HepG2 (cell line): ENCODE results near the gene MED25. TPM values are rescaled to one million over a fixed set of nuclear protein-coding genes. Genes with fewer than 3 reads are reported as not detected.
A peak's percentile ranks its signal among the peaks of the same experiment; 100 is the strongest.

Experiments used
- ATAC-seq: fragments of 200-7000 bp; cut with Tn5 transposase; 3 replicates; pipeline ENCODE4 v1.9.1; 2020; ENCODE audit warnings: mild to moderate bottlenecking, moderate library complexity
- BruUV-seq: library from RNA; stranded (reverse); fragments of 400-500 nt; replicated peaks from 2 replicates; lab custom pipeline; 2021; lab: Mats Ljungman, UMichigan
- CTCF ChIA-PET: fragments of 300-600 bp; formaldehyde crosslinking; extraction: SDS; loops from one replicate; lab custom pipeline; 2021; ENCODE audit warnings: low total read pairs, inconsistent platforms, low intra/inter-chr PET ratio; lab: Yijun Ruan, JAX
- POLR2A ChIA-PET: fragments of 350-600 bp; sonication (Branson Sonifier 250); formaldehyde crosslinking; loops from one replicate; lab custom pipeline; 2020; ENCODE audit warnings: antibody characterized with exemption, inconsistent platforms; lab: Yijun Ruan, JAX
- DNase-seq: peaks from one replicate; pipeline ENCODE4 v3.0.0-alpha.2; 2015; ENCODE audit warnings: low spot score
- FAIRE-seq: peaks from 3 replicates; lab custom pipeline; 2011; peaks lifted over from hg19 to GRCh38; lab: Jason Lieb, UNC
- H2AFZ ChIP-seq: one replicate; pipeline ENCODE4 v1.6.1; 2011; ENCODE audit warnings: low read length, inconsistent platforms
- H3K27ac ChIP-seq: fragments of 300-600 bp; 3 replicates; pipeline ENCODE4 v1.8.0; 2011; ENCODE audit warnings: mixed run types, mild to moderate bottlenecking, mixed read lengths, low read length, inconsistent platforms; ENCODE audit not compliant: insufficient read depth; ENCODE audit errors: extremely low read length
- H3K27me3 ChIP-seq, 2 experiments: fragments of 200-600 bp in 1 of 2; 2 replicates in 1 of 2; 3 replicates in 1 of 2; pipeline versions ENCODE4 v1.6.0 to v1.8.0; 2011; ENCODE audit warnings: low read length in 2 of 2, mild to moderate bottlenecking in 2 of 2, moderate library complexity in 2 of 2, inconsistent platforms in 1 of 2; ENCODE audit not compliant: insufficient read depth in 2 of 2, control insufficient read depth in 1 of 2
- H3K36me3 ChIP-seq, 2 experiments: fragments of 200-600 bp in 1 of 2; replicated peaks in 1 of 2; 2 replicates in 1 of 2; 3 replicates in 1 of 2; pipeline versions ENCODE4 v1.5.1 to v1.8.0; 2011; ENCODE audit warnings: low read length in 2 of 2, inconsistent platforms in 1 of 2; ENCODE audit not compliant: insufficient read depth in 2 of 2, control insufficient read depth in 1 of 2
- H3K4me1 ChIP-seq: 2 replicates; pipeline ENCODE4 v1.5.1; 2012; ENCODE audit warnings: low read length, inconsistent platforms; ENCODE audit not compliant: insufficient read depth
- H3K4me2 ChIP-seq: 2 replicates; pipeline ENCODE4 v1.6.0; 2011; ENCODE audit warnings: low read depth, low read length, inconsistent platforms
- H3K4me3 ChIP-seq, 3 experiments: fragments of 200-600 bp in 1 of 3; sonication (generic), shearing (Covaris generic) in 1 of 3; replicated peaks in 1 of 3; 2 replicates each; pipeline ENCODE4 v1.5.1; 2011 to 2016; ENCODE audit warnings: low read length in 3 of 3, inconsistent platforms in 2 of 3, low read depth in 2 of 3, mild to moderate bottlenecking in 2 of 3, control low read depth in 1 of 3, mixed read lengths in 1 of 3; ENCODE audit not compliant: insufficient read depth in 1 of 3
- H3K79me2 ChIP-seq: one replicate; pipeline ENCODE4 v1.6.1; 2011; ENCODE audit warnings: low read length, inconsistent platforms; ENCODE audit not compliant: insufficient read depth
- H3K9ac ChIP-seq: 2 replicates; pipeline ENCODE4 v1.6.0; 2011; ENCODE audit warnings: mild to moderate bottlenecking, low read depth, low read length, inconsistent platforms; ENCODE audit not compliant: insufficient read depth
- H3K9me3 ChIP-seq: 2 replicates; pipeline ENCODE4 v1.5.1; 2012; ENCODE audit warnings: mild to moderate bottlenecking, low read length
- H4K20me1 ChIP-seq: 2 replicates; pipeline ENCODE4 v1.6.0; 2011; ENCODE audit warnings: inconsistent platforms, mild to moderate bottlenecking, low read length, moderate library complexity; ENCODE audit not compliant: insufficient read depth
- CREM ChIP-seq, 2 experiments: sonication (generic) in 1 of 2; formaldehyde crosslinking in 1 of 2; IDR thresholded peaks; 2 replicates each; pipeline versions ENCODE4 v1.4.0 to v1.6.1; 2016 to 2020; ENCODE audit warnings: antibody characterized with exemption in 1 of 2, mild to moderate bottlenecking in 1 of 2, missing genetic modification reagents in 1 of 2
- ETV6 ChIP-seq: sonication (generic); formaldehyde crosslinking; conservative IDR thresholded peaks from 2 replicates; pipeline ENCODE4 v1.4.0; 2020; ENCODE audit warnings: missing genetic modification reagents
- GPN1 ChIP-seq: sonication (generic); formaldehyde crosslinking; IDR thresholded peaks from 2 replicates; pipeline ENCODE4 v1.5.1; 2020; ENCODE audit warnings: missing genetic modification reagents, borderline replicate concordance
- HNRNPK ChIP-seq: fragments of 200-400 bp; formaldehyde crosslinking; IDR thresholded peaks from 2 replicates; pipeline ENCODE4 v1.6.1; 2018; ENCODE audit warnings: low read length, low read depth, moderate library complexity, mild to moderate bottlenecking; ENCODE audit not compliant: poor library complexity, severe bottlenecking
- NFE2 ChIP-seq: sonication (generic); formaldehyde crosslinking; IDR thresholded peaks from 2 replicates; pipeline ENCODE4 v1.4.0; 2020; ENCODE audit warnings: missing genetic modification reagents
- PTBP1 ChIP-seq: fragments of 200-400 bp; formaldehyde crosslinking; IDR thresholded peaks from 2 replicates; pipeline ENCODE4 v1.6.1; 2018; ENCODE audit warnings: low read length, low read depth; ENCODE audit not compliant: poor library complexity, severe bottlenecking
- RBFOX2 ChIP-seq: fragments of 200-400 bp; formaldehyde crosslinking; IDR thresholded peaks from 2 replicates; pipeline ENCODE4 v1.6.1; 2017; ENCODE audit warnings: low read depth, mild to moderate bottlenecking, low read length
- ZBTB42 ChIP-seq: sonication (generic); formaldehyde crosslinking; IDR thresholded peaks from 2 replicates; pipeline ENCODE4 v1.5.0; 2020; ENCODE audit warnings: mild to moderate bottlenecking, missing genetic modification reagents
- ZMYM4 ChIP-seq: sonication (generic); formaldehyde crosslinking; IDR thresholded peaks from 2 replicates; pipeline ENCODE4 v1.8.1; 2023; ENCODE audit warnings: mild to moderate bottlenecking, missing genetic modification reagents
- ZNF317 ChIP-seq: sonication (generic); formaldehyde crosslinking; IDR thresholded peaks from 2 replicates; pipeline ENCODE4 v1.5.0; 2020; ENCODE audit warnings: mild to moderate bottlenecking, missing genetic modification reagents
- ZNF781 ChIP-seq: sonication (generic); formaldehyde crosslinking; IDR thresholded peaks from 2 replicates; pipeline ENCODE4 v1.5.1; 2020; ENCODE audit warnings: borderline replicate concordance, mild to moderate bottlenecking, missing genetic modification reagents; ENCODE audit errors: not compliant biosample characterization
- WGBS: methylation state at CpG from one replicate; pipeline ENCODE4 v1.1.6; 2017; ENCODE audit warnings: low lambda C conversion rate; 5-methylcytosine and 5-hydroxymethylcytosine counted together
- in situ Hi-C: cut with HindIII; loops from 2 replicates; pipeline ENCODE4 v1.10.0; 2017; ENCODE audit warnings: low pct_unique_long_range_greater_than_20kb; ENCODE audit not compliant: extremely low pct_ligation_motif_present
- intact Hi-C: fragments of 100-400 bp; cut with micrococcal nuclease; formaldehyde crosslinking; loops from one replicate; pipeline ENCODE4 v1.10.0; 2022; ENCODE audit not compliant: unreplicated experiment
- polyA plus RNA-seq, 8 experiments: library from polyadenylated mRNA; depleted of rRNA in 3 of 8; stranded (reverse) in 7 of 8; unstranded in 1 of 8; fragments of >200 nt; fragmentation: Illumina TruSeq in 4 of 8; extraction: Trizol in 4 of 8; gene quantifications; 2 replicates each; pipeline versions ENCODE4 v1.2.1 to v1.2.3, GENCODE V29; 2011 to 2016; ENCODE audit warnings: low read depth in 4 of 8, missing spikeins in 1 of 8, mixed read lengths in 1 of 8; ENCODE audit not compliant: insufficient read depth in 1 of 8
- total RNA-seq, 5 experiments: library from RNA; depleted of rRNA; stranded (reverse); fragments of >200 nt; fragmentation: Illumina TruSeq; extraction: Trizol; gene quantifications; 2 replicates each; pipeline ENCODE4 v1.2.3, GENCODE V29; 2016; ENCODE audit warnings: low read depth in 1 of 5
- TF ChIP-seq, protein P1 (sequence below): sonication (generic); formaldehyde crosslinking; IDR thresholded peaks from 2 replicates; pipeline ENCODE4 v1.5.0; 2020; ENCODE audit warnings: mild to moderate bottlenecking, missing genetic modification reagents
- TF ChIP-seq, protein P2 (sequence below), 2 experiments: sonication (generic) in 1 of 2; formaldehyde crosslinking in 1 of 2; IDR thresholded peaks; 2 replicates each; pipeline versions ENCODE4 v1.4.0 to v1.6.1; 2018 to 2020; ENCODE audit warnings: missing genetic modification reagents in 2 of 2, borderline replicate concordance in 1 of 2, low read depth in 1 of 2, mild to moderate bottlenecking in 1 of 2, missing biosample characterization in 1 of 2

Gene MED25
- total and polyA plus RNA-seq, 2 of the 13 experiments (the other 11 are each of a cell fraction or from before 2014, with no cell fraction given) = 11.1 to 15.1 TPM

DNA sequence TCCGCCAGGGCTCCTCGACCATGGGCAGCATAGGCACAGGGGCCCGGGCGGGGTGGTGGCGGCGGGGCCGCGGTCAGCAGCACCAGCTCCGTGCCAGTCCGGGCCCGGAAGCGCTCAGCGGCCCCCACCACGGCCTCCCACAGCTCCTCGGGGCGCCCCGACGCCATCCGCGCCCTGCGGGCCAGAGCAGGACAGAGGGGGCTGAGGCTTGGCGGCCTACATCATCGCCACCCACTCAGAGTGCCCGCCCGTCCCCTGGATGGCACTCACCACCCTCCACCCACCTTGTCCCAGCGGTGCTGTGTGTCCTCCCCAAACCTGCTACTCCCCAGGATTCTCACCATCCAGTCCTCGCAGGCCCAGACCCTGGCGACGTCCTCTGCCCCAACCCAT, 55.0 kb downstream of the MED25 start:
- in situ Hi-C loops = no loop called here

DNA sequence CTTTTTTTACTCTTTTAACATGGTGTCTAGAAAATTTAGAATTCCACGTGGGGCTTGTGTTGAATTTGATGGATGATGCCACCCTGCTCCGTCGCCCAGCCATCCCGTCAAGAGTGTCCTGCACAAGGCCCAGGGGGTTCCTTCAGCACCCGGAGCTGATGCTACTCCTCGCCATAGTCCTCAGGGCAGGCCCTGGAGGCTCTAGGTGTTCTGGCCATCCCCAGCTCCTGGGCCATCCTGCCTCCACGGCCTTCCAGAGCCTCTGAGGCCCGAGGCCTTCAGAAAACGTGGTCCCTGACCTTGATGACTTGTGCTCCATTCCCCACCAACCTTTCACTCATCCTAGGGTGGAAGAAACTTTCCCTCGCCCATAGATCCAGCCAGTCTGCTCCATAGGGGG, 55.7 kb downstream of the MED25 start:
- Histone ChIP-seq H3K9ac (no peak overlapping the region; the same call in 1 of the 2 replicates), H3K4me2 (no peak overlapping the region), H3K9me3 (no peaks in the 10 kb centered on the region), H3K27me3 (no peaks in the 10 kb centered on the region; a peak in 1 of 5 replicates), H3K4me3 (no peak overlapping the region), H3K36me3 (peaks cover 0 to 8% of the 10 kb centered on the region in 2 experiments), H3K27ac (no peak overlapping the region), H2AFZ (no peak overlapping the region), H3K4me1 (peaks cover 31% of the 10 kb centered on the region), H3K79me2 (peaks cover 32% of the 10 kb centered on the region), H4K20me1 (peaks cover 5% of the 10 kb centered on the region; the same call in 1 of the 2 replicates)
- in situ Hi-C loops = no loop called here
- FAIRE-seq = no peak
- no peak for ATAC-seq
- ChIA-PET CTCF (no interaction called here), POLR2A (no interaction called here)
- 93% methylated on average over 10 of the region's 10 CpGs for WGBS
- intact Hi-C loops = no loop called here
- no peak for DNase-seq
- no TSS peak for BruUV-seq
- no peak for TF ChIP-seq NFE2
- no peak for TF ChIP-seq ZBTB42
- TF ChIP-seq HNRNPK = no peak
- TF ChIP-seq, protein P1, sequence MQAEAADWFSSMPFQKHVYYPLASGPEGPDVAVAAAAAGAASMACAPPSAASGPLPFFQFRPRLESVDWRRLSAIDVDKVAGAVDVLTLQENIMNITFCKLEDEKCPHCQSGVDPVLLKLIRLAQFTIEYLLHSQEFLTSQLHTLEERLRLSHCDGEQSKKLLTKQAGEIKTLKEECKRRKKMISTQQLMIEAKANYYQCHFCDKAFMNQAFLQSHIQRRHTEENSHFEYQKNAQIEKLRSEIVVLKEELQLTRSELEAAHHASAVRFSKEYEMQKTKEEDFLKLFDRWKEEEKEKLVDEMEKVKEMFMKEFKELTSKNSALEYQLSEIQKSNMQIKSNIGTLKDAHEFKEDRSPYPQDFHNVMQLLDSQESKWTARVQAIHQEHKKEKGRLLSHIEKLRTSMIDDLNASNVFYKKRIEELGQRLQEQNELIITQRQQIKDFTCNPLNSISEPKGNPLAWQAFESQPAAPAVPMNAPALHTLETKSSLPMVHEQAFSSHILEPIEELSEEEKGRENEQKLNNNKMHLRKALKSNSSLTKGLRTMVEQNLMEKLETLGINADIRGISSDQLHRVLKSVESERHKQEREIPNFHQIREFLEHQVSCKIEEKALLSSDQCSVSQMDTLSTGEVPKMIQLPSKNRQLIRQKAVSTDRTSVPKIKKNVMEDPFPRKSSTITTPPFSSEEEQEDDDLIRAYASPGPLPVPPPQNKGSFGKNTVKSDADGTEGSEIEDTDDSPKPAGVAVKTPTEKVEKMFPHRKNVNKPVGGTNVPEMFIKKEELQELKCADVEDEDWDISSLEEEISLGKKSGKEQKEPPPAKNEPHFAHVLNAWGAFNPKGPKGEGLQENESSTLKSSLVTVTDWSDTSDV (CRISPR knock-in tag) = no peak
- no peak for TF ChIP-seq ZMYM4 (CRISPR knock-in tag)
- no peak for TF ChIP-seq ZNF317 (CRISPR knock-in tag)
- TF ChIP-seq ZNF781 (CRISPR knock-in tag) = no peak
- TF ChIP-seq ETV6 (CRISPR knock-in tag) = no peak
- TF ChIP-seq, protein P2, sequence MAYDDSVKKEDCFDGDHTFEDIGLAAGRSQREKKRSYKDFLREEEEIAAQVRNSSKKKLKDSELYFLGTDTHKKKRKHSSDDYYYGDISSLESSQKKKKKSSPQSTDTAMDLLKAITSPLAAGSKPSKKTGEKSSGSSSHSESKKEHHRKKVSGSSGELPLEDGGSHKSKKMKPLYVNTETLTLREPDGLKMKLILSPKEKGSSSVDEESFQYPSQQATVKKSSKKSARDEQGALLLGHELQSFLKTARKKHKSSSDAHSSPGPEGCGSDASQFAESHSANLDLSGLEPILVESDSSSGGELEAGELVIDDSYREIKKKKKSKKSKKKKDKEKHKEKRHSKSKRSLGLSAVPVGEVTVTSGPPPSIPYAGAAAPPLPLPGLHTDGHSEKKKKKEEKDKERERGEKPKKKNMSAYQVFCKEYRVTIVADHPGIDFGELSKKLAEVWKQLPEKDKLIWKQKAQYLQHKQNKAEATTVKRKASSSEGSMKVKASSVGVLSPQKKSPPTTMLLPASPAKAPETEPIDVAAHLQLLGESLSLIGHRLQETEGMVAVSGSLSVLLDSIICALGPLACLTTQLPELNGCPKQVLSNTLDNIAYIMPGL (CRISPR knock-in tag; IDR thresholded peaks at IDR 0.05; ENCODE audit: borderline replicate concordance in 1 of 2, low read depth in 1 of 2) = no peak
- TF ChIP-seq PTBP1 = no peak
- no peak for TF ChIP-seq CREM (IDR thresholded peaks at IDR 0.05)
- no peak for TF ChIP-seq CREM (CRISPR knock-in tag; IDR thresholded peaks at IDR 0.05)

More for the DNA sequence above, 55.0 kb downstream of the MED25 start:
- Histone ChIP-seq H3K4me2 (no peak overlapping the region), H4K20me1 (peaks cover 2% of the 10 kb centered on the region; the same call in 1 of the 2 replicates), H2AFZ (no peak overlapping the region), H3K9ac (no peak overlapping the region)
- no peak for ATAC-seq
- TF ChIP-seq GPN1 (CRISPR knock-in tag) (no peak), RBFOX2 (peak; percentile 71)
- TF ChIP-seq, all 625 proteins: peak for 1
- H3K79me2 ChIP-seq = peaks cover 25% of the 10 kb centered on the region
- no TSS peak for BruUV-seq
- WGBS = 92% methylated on average over 15 of the region's 29 CpGs
- H3K36me3 ChIP-seq = peaks cover 0 to 5% of the 10 kb centered on the region in 2 experiments; a peak in 3 of 5 replicates
- ChIA-PET CTCF (no interaction called here), POLR2A (no interaction called here)
- H3K4me1 ChIP-seq = peaks cover 32% of the 10 kb centered on the region
- intact Hi-C loops = no loop called here
- no peak overlapping the region for H3K4me3 ChIP-seq
- no peak overlapping the region for H3K27ac ChIP-seq
- no peak for FAIRE-seq
- no peak for DNase-seq
- H3K27me3 ChIP-seq = no peaks in the 10 kb centered on the region; a peak in 1 of 5 replicates
- H3K9me3 ChIP-seq = no peaks in the 10 kb centered on the region
